Upper lobe of right lung (tissue), 1 donor: Measurements from ENCODE around the gene SIPA1L2. TPM values are rescaled to one million over a fixed set of nuclear protein-coding genes. Genes with fewer than 3 reads are reported as not detected.

Experiments used
- ATAC-seq: fragments of 200-7000 bp; cut with Tn5 transposase; one replicate; pipeline ENCODE4 v1.9.1; 2020; ENCODE audit warnings: mild to moderate bottlenecking, moderate library complexity
- DNase-seq: peaks from one replicate; pipeline ENCODE4 v3.0.0-alpha.2; 2020
- H3K27ac ChIP-seq: fragments of 200-600 bp; one replicate; pipeline ENCODE4 v1.8.0; 2022
- H3K27me3 ChIP-seq: fragments of 200-600 bp; one replicate; pipeline ENCODE4 v1.8.0; 2022; ENCODE audit warnings: mild to moderate bottlenecking
- H3K36me3 ChIP-seq: fragments of 200-600 bp; one replicate; pipeline ENCODE4 v1.8.0; 2022
- H3K4me1 ChIP-seq: fragments of 200-600 bp; one replicate; pipeline ENCODE4 v1.8.0; 2022
- H3K4me3 ChIP-seq: fragments of 200-600 bp; one replicate; pipeline ENCODE4 v1.8.0; 2022; ENCODE audit warnings: mild to moderate bottlenecking
- H3K9me3 ChIP-seq: fragments of 200-600 bp; one replicate; pipeline ENCODE4 v1.8.0; 2022
- intact Hi-C: fragments of 100-400 bp; cut with DNase I; formaldehyde crosslinking; loops from one replicate; pipeline ENCODE4 v1.11.0; 2022
- total RNA-seq: library from RNA; stranded (reverse); fragmentation: NEBNext Ultra II Directional; extraction: Animal tissue kit (Norgen Biotek cat#: 25700); gene quantifications from one replicate; pipeline ENCODE4 v1.2.1, GENCODE V29; 2021
- TF ChIP-seq, protein P1 (sequence below): fragments of 200-600 bp; IDR thresholded peaks from one replicate; pipeline ENCODE4 v1.8.0; 2022; ENCODE audit warnings: antibody characterized with exemption
- donor health status: DM: no; HTN: yes; CAD: no; lungs with severe emphysema.

SIPA1L2 gene
- total RNA-seq, 1 donor from 2014 or later: 38.3 TPM

DNA sequence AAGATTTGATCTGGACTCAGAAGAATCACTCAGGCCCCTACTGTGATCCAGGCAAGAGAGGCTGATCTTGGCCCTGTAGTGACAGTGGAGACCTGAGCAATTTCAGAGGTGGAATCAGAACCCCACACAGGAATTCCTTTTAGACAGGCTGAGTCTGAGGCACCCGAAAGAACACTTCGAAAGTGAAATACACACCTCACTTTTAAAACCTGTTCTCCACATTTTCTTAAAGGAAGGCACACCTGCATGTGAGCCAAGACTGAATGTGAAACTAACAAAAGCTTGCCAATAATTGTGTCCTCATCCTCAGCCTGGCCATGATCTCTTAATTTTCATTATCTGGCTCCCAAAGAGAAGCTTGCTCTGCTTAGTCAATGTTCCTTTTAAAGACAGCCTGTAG, 32.2 kb downstream of the SIPA1L2 start:
- Histone ChIP-seq H3K4me1 (peaks cover 49% of the 10 kb centered on the region), H3K27ac (no peak overlapping the region), H3K27me3 (no peaks in the 10 kb centered on the region), H3K9me3 (no peaks in the 10 kb centered on the region), H3K4me3 (no peak overlapping the region), H3K36me3 (no peaks in the 10 kb centered on the region)
- DNase-seq (no peak), ATAC-seq (no peak)
- TF ChIP-seq, protein P1, sequence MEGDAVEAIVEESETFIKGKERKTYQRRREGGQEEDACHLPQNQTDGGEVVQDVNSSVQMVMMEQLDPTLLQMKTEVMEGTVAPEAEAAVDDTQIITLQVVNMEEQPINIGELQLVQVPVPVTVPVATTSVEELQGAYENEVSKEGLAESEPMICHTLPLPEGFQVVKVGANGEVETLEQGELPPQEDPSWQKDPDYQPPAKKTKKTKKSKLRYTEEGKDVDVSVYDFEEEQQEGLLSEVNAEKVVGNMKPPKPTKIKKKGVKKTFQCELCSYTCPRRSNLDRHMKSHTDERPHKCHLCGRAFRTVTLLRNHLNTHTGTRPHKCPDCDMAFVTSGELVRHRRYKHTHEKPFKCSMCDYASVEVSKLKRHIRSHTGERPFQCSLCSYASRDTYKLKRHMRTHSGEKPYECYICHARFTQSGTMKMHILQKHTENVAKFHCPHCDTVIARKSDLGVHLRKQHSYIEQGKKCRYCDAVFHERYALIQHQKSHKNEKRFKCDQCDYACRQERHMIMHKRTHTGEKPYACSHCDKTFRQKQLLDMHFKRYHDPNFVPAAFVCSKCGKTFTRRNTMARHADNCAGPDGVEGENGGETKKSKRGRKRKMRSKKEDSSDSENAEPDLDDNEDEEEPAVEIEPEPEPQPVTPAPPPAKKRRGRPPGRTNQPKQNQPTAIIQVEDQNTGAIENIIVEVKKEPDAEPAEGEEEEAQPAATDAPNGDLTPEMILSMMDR: no peak
- intact Hi-C loops: no loop called here

DNA sequence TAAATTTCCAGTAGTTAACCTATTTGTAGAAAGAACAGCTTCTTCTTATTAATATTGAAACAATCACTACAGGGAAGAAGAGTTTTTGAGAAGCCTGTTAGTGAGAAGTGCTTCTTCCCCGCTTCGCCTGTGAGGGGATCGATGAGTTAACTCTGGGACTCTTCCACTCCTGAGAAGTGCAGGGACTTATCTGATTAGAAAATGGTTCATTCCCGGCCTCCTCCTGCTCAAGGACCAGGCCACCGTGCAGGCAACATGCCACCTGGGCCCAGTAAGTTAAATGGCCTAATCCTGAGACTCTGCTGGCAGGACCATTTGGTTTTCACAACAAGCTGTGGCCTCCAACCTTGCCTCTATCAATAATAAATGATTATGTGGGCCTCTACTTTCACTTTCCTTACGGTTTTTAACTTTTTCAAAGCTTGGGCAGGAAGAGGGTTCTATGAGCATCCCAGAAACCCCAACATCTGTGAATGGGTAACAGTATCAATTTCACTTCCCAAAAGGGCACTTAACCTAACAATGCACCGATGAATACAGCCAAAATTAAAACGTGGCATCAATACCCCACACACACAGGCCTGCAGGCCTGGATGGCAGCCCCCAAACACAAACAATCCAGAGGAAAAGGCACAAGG, 33.1 kb downstream of the SIPA1L2 start:
- TF ChIP-seq, protein P1: no peak
- H3K9me3 ChIP-seq: no peaks in the 10 kb centered on the region
- H3K36me3 ChIP-seq: no peaks in the 10 kb centered on the region
- DNase-seq: no peak
- no peaks in the 10 kb centered on the region for H3K27me3 ChIP-seq
- no peak for ATAC-seq
- intact Hi-C loops: no loop called here
- H3K4me3 ChIP-seq: no peak overlapping the region
- H3K4me1 ChIP-seq: peaks cover 50% of the 10 kb centered on the region
- no peak overlapping the region for H3K27ac ChIP-seq

DNA sequence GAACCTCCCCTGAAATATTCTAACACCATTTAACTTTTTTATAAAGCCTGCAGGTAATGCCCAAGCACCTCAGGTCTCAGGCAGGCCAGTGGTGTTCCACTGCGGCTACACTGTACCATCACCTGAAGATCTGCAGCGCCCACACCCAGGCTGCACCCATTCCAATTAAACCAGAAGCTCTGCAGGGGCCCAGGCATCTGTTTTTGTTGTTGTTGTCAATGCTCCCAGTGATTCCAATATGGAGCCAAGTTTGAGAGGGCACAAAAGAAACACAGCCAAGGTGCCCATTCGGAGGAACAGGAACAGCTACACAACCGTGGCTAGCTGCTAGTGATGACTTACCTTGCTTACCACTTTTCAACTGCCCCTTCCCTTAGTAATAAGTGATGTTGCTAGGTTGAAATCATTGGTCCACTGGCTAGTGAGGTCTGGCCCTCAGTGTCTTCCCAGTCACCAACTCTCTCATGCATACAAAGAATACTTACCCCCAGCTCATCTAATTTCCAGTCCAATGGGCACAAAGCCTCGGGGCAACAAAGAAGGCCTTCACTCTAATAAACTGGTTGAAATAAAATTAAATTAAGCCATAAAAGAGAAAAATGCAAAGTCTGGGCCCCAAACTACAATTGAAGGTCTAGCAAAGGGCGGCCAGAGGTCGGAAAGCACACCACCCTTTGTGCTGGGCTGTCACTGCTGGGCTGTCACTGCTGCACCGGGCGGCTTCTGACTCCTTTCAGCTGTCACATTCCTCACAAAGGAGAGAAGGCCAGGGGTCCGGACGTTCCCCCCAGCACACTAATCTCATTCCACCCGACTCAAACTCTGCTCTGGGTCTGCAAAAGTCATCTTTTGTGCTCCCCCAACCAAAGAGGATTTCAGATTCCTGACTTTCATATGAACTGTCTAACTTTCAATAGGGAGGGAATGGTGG, 34.9 kb downstream of the SIPA1L2 start:
- DNase-seq (no peak), ATAC-seq (no peak)
- no peaks in the 10 kb centered on the region for H3K27me3 ChIP-seq
- TF ChIP-seq, protein P1: no peak
- H3K9me3 ChIP-seq: no peaks in the 10 kb centered on the region
- H3K27ac ChIP-seq: no peak overlapping the region
- intact Hi-C loops: no loop called here
- peaks cover 53% of the 10 kb centered on the region for H3K4me1 ChIP-seq
- H3K36me3 ChIP-seq: no peaks in the 10 kb centered on the region
- H3K4me3 ChIP-seq: no peak overlapping the region

DNA sequence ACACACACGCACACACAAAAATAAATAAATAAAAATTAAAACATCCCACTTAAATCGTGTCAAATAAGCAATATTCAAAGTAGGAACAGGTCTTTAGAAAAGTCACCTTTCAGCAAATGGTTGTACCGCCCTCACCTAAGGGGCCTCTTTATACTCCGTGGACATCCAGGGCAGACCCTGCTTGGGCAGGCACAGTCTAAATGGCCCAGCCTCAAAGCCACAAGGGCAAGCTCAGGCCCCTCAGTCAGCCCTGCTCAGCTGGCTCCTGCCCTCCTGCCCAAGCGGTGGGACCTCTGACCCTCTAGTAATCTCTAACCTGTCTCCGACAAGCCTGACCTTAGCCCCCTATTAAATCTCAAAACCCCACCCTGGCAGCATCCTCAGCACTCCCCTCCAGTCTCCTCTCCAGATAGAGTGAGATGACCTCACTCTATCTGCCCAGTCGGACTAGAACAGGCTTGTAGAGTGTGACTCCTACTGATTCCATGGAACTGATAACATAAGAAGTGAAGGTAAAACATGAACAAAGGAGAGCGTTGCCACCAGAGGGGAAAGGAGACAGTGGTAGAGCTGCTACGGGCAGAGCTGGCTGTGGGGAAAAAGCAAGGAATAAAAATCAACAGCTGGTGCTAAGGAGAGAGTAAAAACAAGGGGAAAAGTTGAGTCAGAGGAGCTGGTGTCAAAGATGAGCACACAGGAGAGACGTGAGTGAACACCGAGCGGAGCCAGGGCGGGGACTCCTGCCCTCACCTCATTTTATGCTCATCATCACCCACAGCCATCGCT, 36.0 kb downstream of the SIPA1L2 start:
- DNase-seq: no peak
- Histone ChIP-seq H3K4me3 (no peak overlapping the region), H3K9me3 (no peaks in the 10 kb centered on the region), H3K4me1 (peaks cover 53% of the 10 kb centered on the region), H3K36me3 (no peaks in the 10 kb centered on the region), H3K27ac (no peak overlapping the region), H3K27me3 (no peaks in the 10 kb centered on the region)
- TF ChIP-seq, protein P1: no peak
- no peak for ATAC-seq
- intact Hi-C loops: no loop called here

DNA sequence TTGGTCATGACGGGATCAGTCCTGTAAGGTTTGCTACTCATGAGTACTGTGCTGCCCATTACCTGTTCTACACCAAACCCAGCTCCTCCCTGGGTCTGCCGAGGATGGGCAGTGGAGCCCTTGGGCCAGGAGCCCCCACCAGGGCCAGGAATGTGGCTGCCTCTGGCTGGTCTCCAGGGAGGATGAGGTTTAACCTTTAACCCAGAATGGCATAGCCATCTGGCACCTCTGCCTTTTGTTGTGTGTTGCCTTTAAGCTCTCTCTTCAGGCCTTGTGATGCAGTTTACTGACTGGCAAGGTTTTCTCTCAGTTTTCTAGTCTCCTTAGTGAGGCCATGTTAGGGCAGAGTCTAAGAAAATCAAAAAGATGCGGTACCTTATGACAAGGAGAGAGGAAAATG, 38.6 kb downstream of the SIPA1L2 start:
- DNase-seq: no peak
- intact Hi-C loops: no loop called here
- peak overlapping the region; percentile 72 for H3K27ac ChIP-seq
- H3K4me1 ChIP-seq: peaks cover 43% of the 10 kb centered on the region
- H3K4me3 ChIP-seq: no peak overlapping the region
- no peaks in the 10 kb centered on the region for H3K27me3 ChIP-seq
- no peaks in the 10 kb centered on the region for H3K36me3 ChIP-seq
- TF ChIP-seq, protein P1: no peak
- H3K9me3 ChIP-seq: no peaks in the 10 kb centered on the region
- no peak for ATAC-seq
